Breast epithelium (tissue), 4 donors: ENCODE data around the gene NEDD4L. TPM values are rescaled to one million over a fixed set of nuclear protein-coding genes. Genes with fewer than 3 reads are reported as not detected.

Experiments used
- DNase-seq, 2 donors: peaks; one replicate each; pipeline ENCODE4 v3.0.0-alpha.2; 2019; ENCODE audit warnings: low spot score in 2 of 2
- H3K27ac ChIP-seq, 2 donors: fragments of 200-600 bp; sonication (generic) in 1 of 2; one replicate each; pipeline ENCODE4 v1.5.1; 2016 to 2019; ENCODE audit warnings: mild to moderate bottlenecking in 1 of 2
- H3K27me3 ChIP-seq, 2 donors: fragments of 200-600 bp; sonication (generic) in 1 of 2; one replicate each; pipeline versions ENCODE4 v1.5.1 to v1.6.0; 2017 to 2019; ENCODE audit warnings: control low read depth in 1 of 2, mild to moderate bottlenecking in 1 of 2
- H3K36me3 ChIP-seq: fragments of 200-600 bp; one replicate; pipeline ENCODE4 v1.5.1; 2019
- H3K4me1 ChIP-seq, 2 donors: fragments of 200-600 bp; sonication (generic); one replicate each; pipeline ENCODE4 v1.5.1; 2016 to 2019; ENCODE audit warnings: control low read depth in 1 of 2
- H3K4me3 ChIP-seq, 3 donors: fragments of 200-600 bp; sonication (generic); 1 replicate in 2 of 3; 2 replicates in 1 of 3; pipeline ENCODE4 v1.5.1; 2016 to 2019; ENCODE audit warnings: mild to moderate bottlenecking in 3 of 3, moderate library complexity in 2 of 3
- H3K9me3 ChIP-seq, 2 donors: fragments of 200-600 bp; sonication (generic) in 1 of 2; one replicate each; pipeline ENCODE4 v1.5.1; 2016 to 2019; ENCODE audit warnings: control low read depth in 1 of 2
- CTCF ChIP-seq, 3 donors: fragments of 450-650 bp; IDR thresholded peaks; one replicate each; pipeline ENCODE4 v1.5.1; 2016 to 2017; ENCODE audit warnings: antibody characterized with exemption in 3 of 3, mild to moderate bottlenecking in 3 of 3, moderate library complexity in 3 of 3
- POLR2A ChIP-seq: fragments of 450-650 bp; IDR thresholded peaks from one replicate; pipeline ENCODE4 v1.6.1; 2016; ENCODE audit warnings: antibody characterized with exemption, mild to moderate bottlenecking, moderate library complexity
- POLR2AphosphoS5 ChIP-seq, 3 donors: sonication (generic); formaldehyde crosslinking; IDR thresholded peaks; one replicate each; pipeline ENCODE4 v1.6.1; 2017; ENCODE audit warnings: antibody characterized with exemption in 3 of 3
- intact Hi-C: fragments of 100-400 bp; cut with DNase I; formaldehyde crosslinking; loops from one replicate; pipeline ENCODE4 v1.15.1; 2023; ENCODE audit warnings: low total_unique reads
- total RNA-seq, 3 donors: library from RNA; depleted of rRNA; stranded (reverse); fragments of >200 nt; gene quantifications; one replicate each; pipeline ENCODE4 v1.1.0, GENCODE V29; 2016

The NEDD4L gene
- total RNA-seq, 3 donors from 2014 or later, result 26.2 to 162 (median 106) TPM

- Histone ChIP-seq H3K27ac (peak overlapping the region; percentile 56 to 75), H3K27me3 (no peaks in the 10 kb centered on the region), H3K4me3 (no peak overlapping the region), H3K36me3 (no peaks in the 10 kb centered on the region), H3K4me1 (no peaks in the 10 kb centered on the region), H3K9me3 (no peaks in the 10 kb centered on the region)
- DNase-seq, result no peak
- intact Hi-C loops, result no loop called here
- TF ChIP-seq POLR2A (no peak), CTCF (IDR thresholded peaks at IDR 0.05) (no peak), POLR2AphosphoS5 (IDR thresholded peaks at IDR 0.05) (no peak)
These were observed 318.8 kb downstream of the NEDD4L start for GRCh38 chr18:58362829-58363271.

- TF ChIP-seq POLR2AphosphoS5 (IDR thresholded peaks at IDR 0.05) (no peak), CTCF (IDR thresholded peaks at IDR 0.05) (no peak)
- Histone ChIP-seq H3K9me3 (no peaks in the 10 kb centered on the region), H3K4me3 (no peak overlapping the region), H3K27me3 (no peaks in the 10 kb centered on the region), H3K27ac (no peak overlapping the region), H3K36me3 (no peaks in the 10 kb centered on the region), H3K4me1 (no peaks in the 10 kb centered on the region)
- DNase-seq, result no peak
- intact Hi-C loops, result no loop called here
These were observed 319.9 kb downstream of the NEDD4L start for GRCh38 chr18:58363767-58364540.

- Histone ChIP-seq H3K27me3 (no peaks in the 10 kb centered on the region), H3K4me3 (no peak overlapping the region), H3K27ac (no peak overlapping the region), H3K4me1 (no peaks in the 10 kb centered on the region), H3K36me3 (no peaks in the 10 kb centered on the region), H3K9me3 (no peaks in the 10 kb centered on the region)
- DNase-seq, result no peak
- TF ChIP-seq POLR2AphosphoS5 (IDR thresholded peaks at IDR 0.05) (no peak), CTCF (IDR thresholded peaks at IDR 0.05) (no peak), POLR2A (no peak)
- intact Hi-C loops, result no loop called here
These were observed 321.0 kb downstream of the NEDD4L start for GRCh38 chr18:58364876-58365528.

GRCh38 chr18:58367425-58368140 is 323.6 kb downstream of the NEDD4L start:
- H3K4me3 ChIP-seq, result no peak overlapping the region
- no peaks in the 10 kb centered on the region for H3K27me3 ChIP-seq
- no peak overlapping the region for H3K27ac ChIP-seq
- no peak for DNase-seq
- H3K36me3 ChIP-seq, result no peaks in the 10 kb centered on the region
- no peaks in the 10 kb centered on the region for H3K9me3 ChIP-seq
- intact Hi-C loops, result loop anchor here (2.0 kb wide), 1 partner anchor 403 kb away; no protein-coding TSS in a partner anchor
- H3K4me1 ChIP-seq, result no peaks in the 10 kb centered on the region
- TF ChIP-seq CTCF (IDR thresholded peaks at IDR 0.05) (no peak), POLR2AphosphoS5 (IDR thresholded peaks at IDR 0.05) (no peak), POLR2A (no peak)
